Panc1 (cell line): ENCODE results near the gene CABCOCO1.

Experiments
- POLR2AphosphoS5 ChIP-seq: IDR thresholded peaks from 2 replicates; pipeline ENCODE4 v1.6.1; 2012; ENCODE audit warnings: mild to moderate bottlenecking, low read depth, low read length, moderate library complexity
- TF ChIP-seq, protein P1 (sequence below): fragments of 450-650 bp; IDR thresholded peaks from 2 replicates; pipeline ENCODE4 v1.5.1; 2017; ENCODE audit warnings: mild to moderate bottlenecking

DNA sequence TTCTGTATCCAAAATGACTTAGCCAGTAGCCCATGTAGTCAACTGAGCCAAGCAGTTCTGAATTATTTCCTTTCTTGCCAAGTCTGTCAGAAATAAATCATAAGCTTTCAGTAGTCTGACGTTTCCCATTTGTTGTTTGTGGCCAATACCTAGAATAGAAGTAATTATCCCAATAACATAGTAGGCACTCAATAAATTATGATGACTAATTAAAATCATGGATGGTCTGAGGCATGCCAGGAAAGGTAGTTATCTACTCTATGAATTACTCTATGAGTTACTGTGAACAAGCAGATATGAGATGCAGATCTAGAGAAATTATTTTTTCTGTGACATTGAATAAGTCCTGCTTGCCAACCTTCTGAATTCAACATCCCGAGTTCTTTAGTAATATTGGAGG is 2.3 kb downstream of the CABCOCO1 start:
- TF ChIP-seq, protein P1, sequence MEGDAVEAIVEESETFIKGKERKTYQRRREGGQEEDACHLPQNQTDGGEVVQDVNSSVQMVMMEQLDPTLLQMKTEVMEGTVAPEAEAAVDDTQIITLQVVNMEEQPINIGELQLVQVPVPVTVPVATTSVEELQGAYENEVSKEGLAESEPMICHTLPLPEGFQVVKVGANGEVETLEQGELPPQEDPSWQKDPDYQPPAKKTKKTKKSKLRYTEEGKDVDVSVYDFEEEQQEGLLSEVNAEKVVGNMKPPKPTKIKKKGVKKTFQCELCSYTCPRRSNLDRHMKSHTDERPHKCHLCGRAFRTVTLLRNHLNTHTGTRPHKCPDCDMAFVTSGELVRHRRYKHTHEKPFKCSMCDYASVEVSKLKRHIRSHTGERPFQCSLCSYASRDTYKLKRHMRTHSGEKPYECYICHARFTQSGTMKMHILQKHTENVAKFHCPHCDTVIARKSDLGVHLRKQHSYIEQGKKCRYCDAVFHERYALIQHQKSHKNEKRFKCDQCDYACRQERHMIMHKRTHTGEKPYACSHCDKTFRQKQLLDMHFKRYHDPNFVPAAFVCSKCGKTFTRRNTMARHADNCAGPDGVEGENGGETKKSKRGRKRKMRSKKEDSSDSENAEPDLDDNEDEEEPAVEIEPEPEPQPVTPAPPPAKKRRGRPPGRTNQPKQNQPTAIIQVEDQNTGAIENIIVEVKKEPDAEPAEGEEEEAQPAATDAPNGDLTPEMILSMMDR: no peak
- TF ChIP-seq POLR2AphosphoS5: no peak
